H4 (cell line): ENCODE data around the gene BCR. TPM values are rescaled to one million over a fixed set of nuclear protein-coding genes. Genes with fewer than 3 reads are reported as not detected.

ENCODE experiments used
- DNase-seq: peaks from one replicate; pipeline ENCODE4 v3.0.0-alpha.2; 2015; ENCODE audit warnings: low spot score
- total RNA-seq: library from RNA; depleted of rRNA; stranded (reverse); fragments of >200 nt; shearing (Covaris generic); gene quantifications from 2 replicates; pipeline ENCODE4 v1.2.3, GENCODE V29; 2014

Gene BCR
- total RNA-seq, 1 experiment from 2014 or later: 10.1 TPM

DNA sequence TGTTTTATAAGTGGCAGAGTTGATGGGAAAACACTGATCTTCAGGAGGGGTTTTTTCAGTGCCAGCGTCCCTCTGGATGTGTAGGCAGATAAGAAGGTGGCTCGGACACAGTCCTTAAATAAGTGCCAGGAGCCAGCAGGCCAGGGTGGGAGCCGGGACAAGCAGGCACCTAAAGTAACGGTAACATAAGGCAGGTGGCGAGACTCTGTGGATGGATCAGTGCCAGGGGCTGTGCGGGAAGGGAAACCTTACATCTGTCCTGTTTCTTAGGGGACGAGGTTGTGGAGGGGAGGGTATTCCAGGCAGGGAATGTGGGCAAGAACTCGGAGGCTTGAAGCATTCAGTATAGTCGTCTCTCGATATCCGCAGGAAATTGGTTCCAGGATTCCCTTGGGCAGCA lies 15.9 kb downstream of the BCR start:
- no peak for DNase-seq

DNA sequence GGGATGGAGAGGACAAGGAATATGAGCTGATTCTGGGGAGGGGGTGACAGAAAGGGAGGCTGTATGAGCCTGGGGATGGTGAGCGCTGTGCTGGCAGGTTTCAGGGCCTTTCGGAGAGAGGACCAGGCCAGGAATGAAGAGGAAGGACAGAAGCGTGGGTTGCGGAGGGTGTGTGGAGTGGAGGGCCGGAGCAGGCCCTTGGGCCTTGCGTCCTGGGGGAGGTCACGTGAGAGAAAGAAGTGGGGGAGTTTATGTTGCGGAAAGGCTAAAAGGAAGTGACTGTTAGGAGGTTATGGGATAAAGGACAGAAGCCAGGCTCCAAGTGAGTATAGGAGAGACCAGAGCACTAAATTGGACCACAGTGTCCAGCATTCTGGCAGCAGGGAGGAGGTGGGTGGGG lies 17.5 kb downstream of the BCR start:
- no peak for DNase-seq

DNA sequence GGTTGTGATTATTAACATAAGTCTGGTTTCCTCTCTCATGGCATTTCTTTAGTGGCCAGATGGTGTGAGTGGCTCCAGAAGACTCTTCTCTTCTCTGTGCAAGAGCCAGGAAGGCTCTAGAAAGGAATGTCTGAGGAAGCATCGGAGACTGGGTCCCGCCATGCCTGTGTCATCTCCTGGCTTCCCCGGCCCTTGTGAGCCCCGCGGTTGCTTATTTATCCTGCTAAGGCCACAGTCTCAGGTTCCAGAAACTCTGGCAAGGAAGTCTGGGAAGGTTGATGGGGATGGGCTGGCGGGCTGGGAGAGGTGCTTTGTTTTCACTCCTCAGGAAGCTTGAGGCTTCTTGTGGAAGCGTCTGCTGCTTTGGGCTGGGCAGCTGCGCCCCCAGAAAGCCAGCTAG lies 18.9 kb downstream of the BCR start:
- no peak for DNase-seq

DNA sequence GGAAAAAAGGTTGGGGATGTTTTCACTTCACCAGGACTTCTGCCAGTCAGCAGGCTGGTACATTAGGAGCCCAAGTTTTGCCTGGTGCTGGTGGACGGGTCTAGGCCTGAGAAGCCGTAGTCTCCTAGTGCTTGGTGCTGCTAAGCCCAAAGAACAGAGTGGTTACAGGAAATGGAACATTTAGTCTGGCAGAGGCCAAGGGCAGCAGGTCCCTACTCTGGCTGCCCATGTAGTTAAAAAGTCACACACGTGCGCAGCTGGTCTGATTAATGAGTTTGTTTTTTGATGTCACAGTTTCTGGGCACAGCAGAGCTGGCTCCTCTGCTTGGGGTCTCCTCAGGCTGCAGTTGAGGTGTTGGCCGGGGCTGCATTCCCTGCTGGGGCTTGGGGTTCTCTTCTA lies 20.6 kb downstream of the BCR start:
- DNase-seq: no peak

DNA sequence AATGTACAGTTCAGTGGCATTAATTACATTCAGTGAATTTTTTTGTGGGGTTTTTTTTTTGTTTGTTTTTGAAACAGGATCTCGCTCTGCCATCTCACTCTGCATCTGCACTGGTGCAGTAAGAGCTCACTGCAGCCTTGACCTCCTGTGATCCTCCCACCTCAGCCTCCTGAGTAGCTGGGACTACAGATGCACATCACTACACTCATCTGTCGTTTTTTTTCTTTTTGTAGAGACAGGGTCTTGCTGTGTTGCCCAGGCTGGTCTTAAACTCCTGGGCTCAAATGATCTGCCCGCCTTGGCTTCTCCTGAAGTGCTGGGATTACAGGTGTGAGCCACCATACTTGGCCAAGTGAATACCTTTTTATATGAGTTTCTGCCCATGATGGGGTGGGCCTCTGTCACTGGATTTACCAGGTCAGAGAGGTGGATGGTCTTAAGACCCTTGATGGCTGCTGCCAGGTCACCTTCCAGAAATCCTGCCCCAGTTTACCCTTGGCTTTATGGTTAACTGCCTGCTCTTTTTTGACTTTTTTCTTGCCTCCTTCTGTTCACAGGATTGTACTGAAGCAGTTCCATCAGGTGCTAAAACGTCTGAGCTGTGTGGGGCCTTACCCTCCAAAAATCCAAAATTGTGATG lies 22.6 kb downstream of the BCR start:
- no peak for DNase-seq

DNA sequence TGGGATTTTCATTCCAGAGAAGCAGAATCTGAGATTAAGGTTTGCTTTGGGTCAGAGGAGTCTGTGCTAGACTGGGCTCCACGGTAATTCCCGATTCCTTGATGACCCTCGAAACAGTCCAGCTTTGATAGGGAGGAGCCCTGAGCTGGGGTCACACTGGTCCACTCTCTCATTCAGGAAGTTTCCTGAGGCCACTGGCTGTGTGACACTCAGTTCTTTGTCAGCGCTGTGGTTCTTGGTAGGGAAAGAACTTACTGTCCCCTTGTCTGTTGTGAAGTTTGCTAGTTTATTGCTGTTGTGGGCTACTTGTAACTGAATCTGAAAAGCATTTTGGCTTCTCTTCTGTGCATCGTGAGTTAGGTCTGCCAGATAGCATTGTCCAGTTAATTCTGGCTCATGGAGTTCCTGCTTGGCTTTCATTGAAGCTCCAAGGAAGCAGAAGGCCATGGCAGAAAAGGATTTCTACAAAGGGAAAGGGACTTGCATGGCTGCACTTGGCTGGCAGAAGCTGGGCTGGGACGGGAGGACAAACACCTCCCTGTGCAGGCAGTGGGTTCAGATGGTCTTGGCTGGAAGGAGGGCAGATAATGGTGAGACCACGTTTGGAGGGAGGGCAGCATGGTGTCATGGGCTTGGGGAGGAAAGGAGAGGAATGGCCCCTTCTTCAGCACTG lies 23.3 kb downstream of the BCR start:
- DNase-seq: no peak

DNA sequence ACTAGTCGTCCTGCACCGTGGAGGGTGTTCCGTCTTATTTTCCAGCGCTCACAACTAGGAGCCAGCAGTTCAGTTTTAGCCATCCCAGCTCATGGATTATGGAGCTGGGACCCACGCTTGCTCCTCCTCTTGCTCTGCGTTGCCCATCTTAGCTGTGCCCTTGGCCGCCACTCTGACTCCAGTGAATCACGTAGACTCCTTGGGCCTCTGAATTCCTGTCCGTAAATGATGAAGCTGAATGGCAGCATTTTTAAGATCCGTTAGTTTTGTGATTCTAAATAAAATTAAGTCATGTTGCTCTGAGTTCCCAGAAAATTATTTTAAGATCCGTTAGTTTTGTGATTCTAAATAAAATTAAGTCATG lies 23.8 kb downstream of the BCR start:
- DNase-seq: no peak

DNA sequence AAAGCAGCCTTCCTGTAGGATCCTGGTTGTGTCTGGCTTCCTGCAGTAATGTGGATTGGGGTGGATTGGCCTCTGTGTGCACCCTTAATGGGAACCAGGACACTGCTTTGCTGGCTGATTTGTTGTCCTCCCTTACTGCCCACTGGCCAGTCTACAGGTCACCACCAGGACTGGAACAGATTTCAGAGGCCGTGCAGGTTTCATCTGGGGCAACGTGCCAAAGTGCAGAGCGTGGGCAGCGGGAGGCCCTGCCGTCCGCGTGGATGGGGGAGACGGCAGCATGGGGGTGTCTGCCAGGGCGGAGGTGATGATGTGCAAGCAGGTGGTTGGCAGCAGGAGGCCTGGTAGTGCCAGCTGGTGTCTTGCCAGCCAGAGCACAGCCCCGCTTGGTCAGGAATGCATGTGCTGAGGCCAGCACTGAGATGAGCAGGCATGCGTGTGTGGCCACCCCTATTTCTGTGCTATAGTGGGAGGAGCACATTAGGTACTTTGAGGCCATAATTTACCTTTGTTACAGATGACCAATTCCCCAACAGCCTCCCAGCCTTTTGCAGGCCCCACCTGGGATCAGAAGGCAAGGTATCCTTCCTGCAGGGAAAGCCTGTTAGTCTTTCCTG lies 24.3 kb downstream of the BCR start:
- no peak for DNase-seq

DNA sequence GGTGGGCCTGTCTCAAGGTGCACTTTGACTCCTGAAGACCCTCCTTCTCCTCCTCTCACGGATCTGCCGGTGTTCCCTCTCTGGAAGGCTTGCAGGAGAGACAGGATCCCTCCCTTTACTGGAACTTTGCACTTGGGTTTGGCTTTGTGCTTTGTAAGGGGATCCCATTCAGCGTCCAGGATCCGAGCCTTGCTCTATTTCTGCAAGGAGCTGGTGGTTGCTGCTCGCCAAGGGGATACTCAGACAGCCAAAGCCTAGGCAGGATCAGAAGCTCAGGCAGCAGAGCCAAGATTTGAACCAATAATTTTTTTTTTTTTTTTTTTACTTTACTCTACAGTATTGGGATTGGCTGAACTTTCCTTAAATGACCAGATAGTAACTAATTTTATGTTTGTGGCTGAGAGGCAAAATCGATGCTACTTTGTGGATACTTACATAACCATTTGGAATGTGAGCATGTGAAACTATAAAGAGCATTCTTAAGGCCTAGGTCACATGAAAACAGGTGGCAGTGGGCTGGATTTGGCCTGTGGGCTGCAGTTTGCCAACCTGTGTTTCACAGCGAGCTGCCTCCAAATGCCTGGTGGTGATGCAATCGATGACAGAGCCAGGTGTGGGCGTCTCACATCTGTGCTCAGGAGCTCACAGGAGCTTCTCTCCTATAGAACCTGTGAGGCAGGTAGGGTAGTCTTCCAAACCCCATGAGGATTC lies 25.2 kb downstream of the BCR start:
- DNase-seq: no peak

DNA sequence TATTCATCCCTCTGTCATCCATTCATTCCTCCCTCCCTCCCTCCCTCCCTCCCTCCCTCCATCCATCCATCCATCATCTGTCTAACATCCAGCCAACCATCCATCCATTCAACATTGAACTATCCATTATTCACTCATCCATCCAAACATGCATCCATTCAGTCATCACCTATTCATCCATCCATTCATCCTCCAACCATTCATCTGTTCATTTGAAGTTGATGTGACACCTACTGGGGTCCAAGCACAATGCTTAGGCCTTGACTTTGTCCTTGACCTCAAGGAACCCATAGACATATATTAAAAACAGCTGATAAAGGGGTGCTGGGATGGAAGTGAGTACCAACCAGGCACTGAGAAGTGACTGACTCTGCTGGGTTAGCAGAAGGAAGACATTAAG lies 26.6 kb downstream of the BCR start:
- DNase-seq: no peak

DNA sequence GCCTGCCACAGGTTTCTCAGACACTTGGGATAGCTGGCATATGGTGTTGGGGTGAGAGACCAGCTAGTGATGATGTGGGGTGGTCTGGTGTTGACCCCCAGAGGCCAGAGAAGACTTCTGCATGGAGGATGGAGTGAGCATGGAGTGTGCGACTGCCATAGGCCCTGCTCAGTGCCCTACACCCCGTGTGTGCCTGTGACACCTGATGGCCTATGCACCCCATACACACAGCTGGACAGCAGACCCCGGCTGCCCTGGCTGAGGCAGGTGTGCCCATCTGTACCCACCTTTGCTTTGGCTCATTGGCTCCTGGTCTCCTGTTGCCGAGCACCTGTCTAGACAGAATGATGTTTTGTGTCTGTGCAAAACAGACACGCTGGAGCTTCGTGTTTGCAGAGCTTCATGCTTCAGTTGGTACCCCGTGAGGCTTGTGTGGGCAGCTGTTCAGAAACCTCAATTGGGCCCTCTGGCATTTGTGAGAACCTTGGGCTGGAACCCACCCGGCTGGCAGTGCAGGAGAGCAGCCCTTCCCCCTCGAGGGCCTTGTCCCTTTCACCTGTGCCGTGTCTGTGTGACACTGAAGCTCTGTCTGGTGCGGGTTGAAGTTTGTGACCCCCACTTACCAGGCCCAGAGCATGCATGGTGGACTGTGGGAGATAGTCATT lies 27.6 kb downstream of the BCR start:
- no peak for DNase-seq

DNA sequence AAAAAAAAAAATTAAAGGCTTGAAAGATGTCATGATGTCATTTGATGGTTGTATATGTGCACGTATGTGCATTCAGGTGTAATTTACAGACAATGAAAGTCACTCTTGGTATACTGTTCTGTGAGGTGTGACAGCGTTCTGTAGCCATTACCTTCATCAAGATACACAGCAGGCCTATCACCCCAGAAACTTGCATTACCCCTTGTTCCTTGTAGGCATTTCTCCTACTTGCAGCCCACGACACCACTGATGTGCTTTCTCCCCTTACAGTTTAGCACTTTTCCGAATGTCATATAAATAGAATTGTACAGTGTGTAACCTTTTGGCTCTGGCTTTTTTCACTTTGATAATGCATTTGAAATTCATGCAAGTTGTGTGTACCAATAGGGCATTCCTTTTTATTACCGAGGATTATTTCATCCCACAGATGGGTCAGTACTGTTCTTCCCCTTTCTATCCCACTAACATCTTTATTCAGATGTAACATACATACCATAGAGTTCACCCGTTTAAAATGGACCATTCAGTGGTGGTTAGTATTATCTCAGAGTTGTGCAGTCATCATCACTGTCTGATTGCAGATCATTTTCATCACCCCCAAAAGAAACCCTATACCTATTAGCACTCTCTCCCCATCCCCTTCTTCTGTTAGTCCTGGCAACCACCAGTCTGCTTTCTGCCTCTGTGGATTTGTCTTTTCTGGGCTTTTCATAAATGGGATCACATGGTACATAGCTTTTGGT lies 30.3 kb downstream of the BCR start:
- no peak for DNase-seq

DNA sequence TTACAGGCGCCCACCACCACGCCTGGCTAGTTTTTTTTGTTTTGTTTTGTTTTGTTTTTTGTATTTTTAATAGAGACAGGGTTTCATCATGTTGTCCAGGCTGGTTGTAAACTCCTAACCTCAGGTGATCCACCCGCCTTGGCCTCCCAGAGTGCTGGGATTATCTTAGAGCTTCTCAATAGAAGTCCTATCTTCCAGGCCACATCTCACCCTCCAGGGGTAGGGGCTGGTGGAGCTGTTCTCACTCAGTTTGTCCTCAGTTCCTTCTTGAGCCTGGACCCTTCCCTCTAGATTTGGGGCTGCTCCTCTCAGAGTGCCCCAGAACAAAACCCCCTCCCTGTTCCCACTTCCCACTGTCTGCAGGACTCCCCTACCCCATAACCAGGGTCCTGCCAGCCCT lies 31.3 kb downstream of the BCR start:
- no peak for DNase-seq

DNA sequence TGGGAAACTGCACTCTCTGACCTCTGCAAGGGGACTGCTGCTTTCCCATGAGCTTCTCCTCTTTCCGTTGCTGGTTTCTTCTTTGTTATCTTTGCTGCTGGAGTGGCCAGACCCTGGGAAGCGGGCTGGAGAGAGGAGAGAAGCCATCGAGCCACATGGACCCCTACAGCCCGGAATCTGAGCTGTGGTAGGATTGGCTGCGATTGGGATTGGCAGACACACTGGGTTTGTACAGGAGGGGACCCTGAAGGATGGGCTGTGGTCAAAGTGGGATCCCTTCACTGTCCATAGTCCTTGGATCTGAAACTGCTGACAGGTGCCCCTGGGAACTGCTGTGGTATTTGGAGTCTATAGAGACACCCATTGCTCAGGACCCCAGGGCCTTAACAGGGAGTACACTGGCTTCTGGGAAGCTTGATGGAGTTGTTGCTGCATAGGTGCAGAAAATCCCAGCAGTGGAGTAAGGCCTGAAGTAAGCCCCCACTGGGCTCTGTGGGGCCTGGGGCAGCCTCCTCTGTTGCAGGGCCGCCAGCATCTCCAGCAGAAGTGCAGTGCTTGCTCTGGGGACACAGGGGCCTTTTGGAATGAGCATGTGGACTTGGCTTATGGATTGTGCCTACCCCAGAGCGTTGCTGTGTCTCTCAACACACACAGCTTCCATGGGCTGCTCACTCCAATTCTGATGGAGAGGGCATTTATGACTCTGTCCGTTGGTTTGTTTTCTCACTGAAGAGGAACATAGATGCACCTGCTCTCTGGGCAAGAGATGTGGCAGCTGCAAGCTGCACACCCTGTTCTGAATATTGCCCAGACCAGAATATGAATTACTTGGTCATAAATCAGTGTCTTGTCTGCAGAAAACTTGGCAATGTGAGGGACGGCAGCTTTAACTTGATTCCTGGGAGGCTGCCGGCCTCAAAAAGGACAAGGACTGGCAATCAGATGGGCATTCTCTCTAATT lies 32.0 kb downstream of the BCR start:
- DNase-seq: no peak

DNA sequence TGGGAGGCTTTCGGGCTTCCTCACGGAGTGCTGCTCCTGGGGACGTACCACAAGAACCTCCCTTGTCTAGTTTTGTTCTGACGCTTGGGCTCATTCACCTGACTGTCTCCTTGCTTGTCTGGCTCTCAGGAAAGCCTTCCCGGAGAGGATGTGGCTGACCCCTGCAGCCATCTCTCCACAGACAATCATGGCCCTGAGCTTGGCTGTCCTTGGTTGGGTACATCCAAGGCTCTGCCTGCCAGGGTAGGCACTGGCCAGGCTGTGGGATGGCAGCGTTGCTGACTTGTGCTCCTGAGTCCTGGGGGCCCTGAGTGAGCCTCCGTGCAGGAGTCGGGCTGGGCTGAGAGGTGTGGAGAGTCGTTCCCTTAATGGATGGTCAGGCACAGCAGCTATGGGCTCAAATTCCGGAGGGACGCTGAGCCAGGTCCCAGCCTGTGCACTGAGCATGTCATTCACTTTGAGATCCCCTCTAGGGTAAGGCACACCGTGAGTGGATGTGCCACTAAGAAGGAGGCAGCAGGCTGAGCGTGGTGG lies 32.8 kb downstream of the BCR start:
- DNase-seq: no peak

DNA sequence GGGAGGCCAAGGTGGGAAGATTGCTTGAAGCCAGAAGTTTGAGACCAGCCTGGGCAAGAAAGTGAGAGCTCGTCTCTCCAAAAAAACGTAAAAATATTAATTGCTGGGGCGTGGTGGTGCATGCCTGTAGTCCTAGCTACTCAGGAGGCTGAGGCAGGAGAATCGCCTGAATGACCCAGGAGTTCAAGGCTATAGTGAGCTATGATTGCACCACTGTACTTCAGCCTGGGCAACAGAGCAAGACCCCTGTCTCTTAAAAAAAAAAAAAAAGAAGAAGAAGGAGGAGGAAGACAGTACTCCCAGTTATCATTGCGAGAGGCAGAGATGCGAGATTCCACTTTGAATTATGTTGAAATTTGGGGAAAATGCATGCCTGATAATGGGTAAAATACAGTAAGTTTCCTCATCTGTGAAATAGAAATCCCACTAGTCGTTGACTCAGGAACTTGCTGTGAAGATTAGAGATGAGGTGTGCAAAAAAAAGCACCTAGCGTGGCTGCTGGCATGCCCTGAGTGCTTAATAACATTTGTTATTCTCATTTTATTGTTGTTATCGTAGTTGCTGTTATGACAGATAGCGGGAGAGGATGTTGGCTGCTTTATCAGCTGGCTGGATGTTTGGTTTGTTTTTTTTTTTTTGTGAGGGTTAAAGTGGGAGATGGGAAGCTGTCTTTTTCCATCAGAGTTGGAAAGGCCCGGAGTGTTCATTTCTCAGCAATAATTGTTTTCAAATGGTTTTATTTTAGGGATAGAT lies 33.4 kb downstream of the BCR start:
- no peak for DNase-seq

DNA sequence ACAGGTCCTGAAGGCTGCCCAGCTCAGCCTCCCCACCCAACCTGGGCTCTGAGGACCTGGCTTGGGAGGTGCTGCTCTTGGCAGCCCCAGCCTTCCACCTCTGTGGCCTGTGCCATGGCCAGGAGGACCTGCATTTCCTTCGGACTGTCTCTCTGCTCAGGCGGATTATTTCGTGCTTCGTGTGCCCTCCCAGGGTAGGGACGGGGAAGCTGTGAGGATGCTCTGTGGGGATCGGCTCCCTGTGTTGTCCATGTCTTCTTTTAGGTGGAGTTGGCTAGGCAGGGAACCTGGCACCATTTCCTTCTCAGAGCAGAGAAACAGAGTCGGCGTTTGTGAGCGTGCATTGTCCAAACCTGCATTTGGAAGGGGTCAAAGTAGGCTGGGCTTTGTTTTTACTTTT lies 34.1 kb downstream of the BCR start:
- DNase-seq: no peak

DNA sequence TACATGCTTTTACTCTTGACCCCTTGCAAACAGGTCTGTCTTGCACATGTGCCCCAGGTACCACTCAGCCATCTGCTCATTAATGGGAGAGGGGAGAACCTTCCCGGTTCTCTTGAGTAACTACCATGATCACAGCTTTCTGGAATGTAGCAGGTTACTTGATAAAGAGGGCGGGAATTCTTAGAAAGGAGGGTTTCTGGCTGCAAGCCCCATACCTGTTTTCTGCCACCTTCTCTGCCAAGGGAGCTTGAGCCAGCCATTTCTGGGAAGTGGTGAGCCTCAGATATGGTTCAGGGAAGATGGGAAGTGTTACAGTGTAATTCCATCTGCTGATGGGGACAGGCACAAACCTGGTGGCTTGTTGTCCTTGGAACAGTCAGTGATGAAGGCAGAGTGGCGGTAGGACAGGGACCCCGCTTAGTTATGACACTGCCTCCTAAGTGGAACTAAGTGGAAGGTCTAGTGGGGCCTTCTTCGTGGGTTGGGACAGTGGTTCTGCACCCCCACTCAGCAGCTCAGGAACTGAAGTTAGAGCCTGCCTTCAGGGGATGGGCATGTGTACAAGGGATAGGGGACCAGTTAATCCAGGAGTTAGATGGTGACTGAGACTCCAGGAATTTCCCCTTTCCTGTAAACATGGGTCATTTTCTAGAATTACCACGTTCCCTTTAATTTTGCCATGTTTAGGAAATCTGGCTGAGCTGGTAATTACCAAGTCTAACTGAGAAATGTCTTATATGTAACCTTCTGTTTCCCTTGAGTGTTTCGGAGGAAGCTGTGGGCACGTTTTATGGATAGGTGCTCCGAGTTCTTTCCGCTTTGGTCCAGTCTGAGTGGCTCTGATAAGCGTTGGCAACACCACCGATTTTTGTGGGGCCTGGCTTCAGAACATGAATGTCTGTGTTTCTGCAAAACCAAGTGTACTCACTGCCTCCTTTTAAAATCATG lies 35.3 kb downstream of the BCR start:
- DNase-seq: peak; percentile 19
